PC-3 (cell line): Measurements from ENCODE around the gene PITX3. TPM values are rescaled to one million over a fixed set of nuclear protein-coding genes. Genes with fewer than 3 reads are reported as not detected.

Experiments
- ATAC-seq: fragments of 200-7000 bp; cut with Tn5 transposase; 2 replicates; pipeline ENCODE4 v1.9.1; 2020; ENCODE audit warnings: mild to moderate bottlenecking, moderate library complexity
- BruUV-seq: library from RNA; stranded (reverse); fragments of 400-500 nt; replicated peaks from 2 replicates; lab custom pipeline; 2021; lab: Mats Ljungman, UMichigan
- CTCF ChIA-PET: fragments of 300-600 bp; sonication (Branson Sonifier 250); formaldehyde crosslinking; loops from one replicate; lab custom pipeline; 2022; ENCODE audit warnings: antibody characterized with exemption; lab: Charles Lee
- POLR2A ChIA-PET: fragments of 300-600 bp; sonication (Branson Sonifier 250); formaldehyde crosslinking; loops from one replicate; lab custom pipeline; 2022; ENCODE audit warnings: antibody characterized with exemption; ENCODE audit not compliant: unreplicated experiment; lab: Charles Lee
- DNase-seq: peaks from one replicate; pipeline ENCODE4 v3.0.0-alpha.2; 2015
- H2AFZ ChIP-seq: fragments of 300-600 bp; sonication (generic); 2 replicates; pipeline ENCODE4 v1.6.0; 2016; ENCODE audit warnings: antibody characterized with exemption, low read length
- H3F3A ChIP-seq: fragments of 300-600 bp; sonication (generic); one replicate; pipeline ENCODE4 v1.6.0; 2017; ENCODE audit warnings: antibody characterized with exemption, low read length, control low read depth, mild to moderate bottlenecking; ENCODE audit not compliant: unreplicated experiment
- H3K27ac ChIP-seq: fragments of 300-600 bp; sonication (generic); 2 replicates; pipeline ENCODE4 v1.5.1; 2016; ENCODE audit warnings: mild to moderate bottlenecking, low read length
- H3K27me3 ChIP-seq: fragments of 300-600 bp; sonication (generic); 2 replicates; pipeline ENCODE4 v1.6.1; 2016; ENCODE audit warnings: low read length, mixed read lengths
- H3K36me3 ChIP-seq: fragments of 300-600 bp; sonication (generic); 2 replicates; pipeline ENCODE4 v1.6.1; 2016; ENCODE audit warnings: low read depth, mixed run types, low read length, mixed read lengths
- H3K4me1 ChIP-seq: fragments of 300-600 bp; sonication (generic); 2 replicates; pipeline ENCODE4 v1.5.1; 2016; ENCODE audit warnings: low read length; ENCODE audit not compliant: insufficient read depth
- H3K4me2 ChIP-seq: fragments of 300-600 bp; sonication (generic); 2 replicates; pipeline ENCODE4 v1.6.0; 2016; ENCODE audit warnings: low read length
- H3K4me3 ChIP-seq: fragments of 300-600 bp; sonication (generic); 2 replicates; pipeline ENCODE4 v1.5.1; 2016; ENCODE audit warnings: mild to moderate bottlenecking, low read length, mixed read lengths
- H3K79me2 ChIP-seq: fragments of 300-600 bp; sonication (generic); 2 replicates; pipeline ENCODE4 v1.6.1; 2017; ENCODE audit warnings: low read length, mixed read lengths
- H3K9ac ChIP-seq: fragments of 300-600 bp; sonication (generic); 2 replicates; pipeline ENCODE4 v1.6.0; 2016; ENCODE audit warnings: mild to moderate bottlenecking, low read length
- H3K9me2 ChIP-seq: fragments of 300-600 bp; sonication (generic); replicated peaks from 2 replicates; pipeline ENCODE4 v1.6.1; 2016; ENCODE audit warnings: mixed run types, low read length, mixed read lengths
- H3K9me3 ChIP-seq: fragments of 300-600 bp; sonication (generic); 2 replicates; pipeline ENCODE4 v1.6.1; 2016; ENCODE audit warnings: low read length, mixed read lengths
- H4K20me1 ChIP-seq: fragments of 300-600 bp; sonication (generic); 2 replicates; pipeline ENCODE4 v1.6.1; 2016; ENCODE audit warnings: low read length, mixed read lengths
- EZH2 ChIP-seq: fragments of 300-600 bp; sonication (generic); IDR thresholded peaks from one replicate; pipeline ENCODE4 v1.6.1; 2017; ENCODE audit warnings: antibody characterized with exemption, mild to moderate bottlenecking, low read length; ENCODE audit not compliant: unreplicated experiment
- EZH2phosphoT487 ChIP-seq: fragments of 300-600 bp; sonication (generic); IDR thresholded peaks from 2 replicates; pipeline ENCODE4 v1.6.1; 2018; ENCODE audit warnings: mild to moderate bottlenecking, antibody characterized with exemption, low read length, borderline replicate concordance
- intact Hi-C: fragments of 100-400 bp; cut with micrococcal nuclease; formaldehyde crosslinking; loops from 2 replicates; pipeline ENCODE4 v1.9.0; 2023
- total RNA-seq: library from RNA; depleted of rRNA; stranded (reverse); fragments of >200 nt; gene quantifications from 2 replicates; pipeline ENCODE4 v1.2.3, GENCODE V29; 2014
- TF ChIP-seq, protein P1 (sequence below): fragments of 300-600 bp; sonication (generic); conservative IDR thresholded peaks from 2 replicates; pipeline ENCODE4 v1.5.1; 2017; ENCODE audit warnings: antibody characterized with exemption, low read depth, mild to moderate bottlenecking, low read length

The PITX3 gene
- total RNA-seq, 1 experiment from 2014 or later = not detected

DNA sequence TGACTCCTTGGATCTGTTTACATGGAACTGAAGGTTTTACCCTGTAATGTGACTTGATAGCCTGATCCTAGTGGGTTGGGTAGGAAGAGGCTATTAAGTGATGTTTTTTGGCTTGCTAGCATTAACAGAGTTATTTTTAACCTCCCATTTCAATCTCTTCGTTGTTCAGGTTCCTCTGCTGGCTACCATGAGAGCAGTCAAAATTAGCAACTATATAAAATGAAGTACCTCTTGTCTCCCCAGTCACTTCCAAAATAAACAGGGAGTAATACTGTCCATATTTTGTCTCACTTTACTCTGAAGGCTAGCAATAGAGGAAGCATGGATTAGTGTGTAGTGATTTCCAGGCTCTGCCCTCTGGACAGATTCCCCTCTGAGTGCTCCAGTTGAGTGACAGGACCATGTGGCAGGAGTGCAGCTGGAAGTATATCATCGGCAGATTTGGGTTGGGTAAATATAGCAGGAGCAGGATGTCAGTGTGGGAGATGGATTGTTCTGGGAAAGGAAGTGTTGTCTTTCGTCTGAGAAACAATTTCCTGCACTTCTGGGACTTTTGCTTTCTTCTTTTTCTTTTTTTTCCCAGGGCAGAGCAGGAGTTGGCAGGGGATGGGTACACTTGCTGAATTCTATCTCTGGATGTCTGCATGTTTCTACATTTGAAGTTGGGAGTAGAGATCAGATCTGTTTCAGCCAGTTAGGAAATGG lies 39.2 kb upstream of the PITX3 start:
- Histone ChIP-seq H3K9ac (no peak overlapping the region), H4K20me1 (no peaks in the 10 kb centered on the region), H3F3A (no peaks in the 10 kb centered on the region), H3K9me3 (no peaks in the 10 kb centered on the region), H3K36me3 (no peaks in the 10 kb centered on the region; the same call in 1 of the 2 replicates), H3K4me2 (no peak overlapping the region), H3K4me3 (no peak overlapping the region), H3K9me2 (no peaks in the 10 kb centered on the region), H3K4me1 (no peaks in the 10 kb centered on the region), H3K27ac (no peak overlapping the region), H3K79me2 (peaks cover 23% of the 10 kb centered on the region; the same call in 1 of the 2 replicates), H2AFZ (no peak overlapping the region), H3K27me3 (no peaks in the 10 kb centered on the region)
- ATAC-seq (no peak), DNase-seq (no peak)
- CTCF ChIA-PET = no interaction called here
- intact Hi-C loops = no loop called here
- TF ChIP-seq EZH2phosphoT487 = no peak
- TF ChIP-seq, protein P1, sequence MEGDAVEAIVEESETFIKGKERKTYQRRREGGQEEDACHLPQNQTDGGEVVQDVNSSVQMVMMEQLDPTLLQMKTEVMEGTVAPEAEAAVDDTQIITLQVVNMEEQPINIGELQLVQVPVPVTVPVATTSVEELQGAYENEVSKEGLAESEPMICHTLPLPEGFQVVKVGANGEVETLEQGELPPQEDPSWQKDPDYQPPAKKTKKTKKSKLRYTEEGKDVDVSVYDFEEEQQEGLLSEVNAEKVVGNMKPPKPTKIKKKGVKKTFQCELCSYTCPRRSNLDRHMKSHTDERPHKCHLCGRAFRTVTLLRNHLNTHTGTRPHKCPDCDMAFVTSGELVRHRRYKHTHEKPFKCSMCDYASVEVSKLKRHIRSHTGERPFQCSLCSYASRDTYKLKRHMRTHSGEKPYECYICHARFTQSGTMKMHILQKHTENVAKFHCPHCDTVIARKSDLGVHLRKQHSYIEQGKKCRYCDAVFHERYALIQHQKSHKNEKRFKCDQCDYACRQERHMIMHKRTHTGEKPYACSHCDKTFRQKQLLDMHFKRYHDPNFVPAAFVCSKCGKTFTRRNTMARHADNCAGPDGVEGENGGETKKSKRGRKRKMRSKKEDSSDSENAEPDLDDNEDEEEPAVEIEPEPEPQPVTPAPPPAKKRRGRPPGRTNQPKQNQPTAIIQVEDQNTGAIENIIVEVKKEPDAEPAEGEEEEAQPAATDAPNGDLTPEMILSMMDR = no peak
- no peak for TF ChIP-seq EZH2
- POLR2A ChIA-PET = no interaction called here
- no TSS peak for BruUV-seq

DNA sequence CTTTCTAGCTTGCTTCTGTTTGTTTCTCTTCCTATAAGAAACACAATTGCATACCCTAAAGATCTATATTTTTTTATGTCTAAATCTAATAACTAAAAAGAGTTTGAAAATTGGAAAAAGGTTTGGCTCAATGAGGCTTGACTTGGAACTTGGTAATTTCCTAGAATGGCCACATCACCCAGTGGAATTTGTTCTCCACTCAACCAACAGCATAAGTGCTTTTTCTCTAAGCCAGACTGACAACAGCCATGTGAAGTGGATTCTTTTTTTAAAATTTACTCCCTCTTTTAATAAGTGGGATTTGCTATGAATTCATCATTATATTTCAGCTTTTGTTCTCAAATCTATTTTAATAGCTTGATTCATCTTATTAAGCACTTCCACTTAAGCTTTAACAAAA lies 37.8 kb upstream of the PITX3 start:
- H3F3A ChIP-seq = no peaks in the 10 kb centered on the region
- no peak for DNase-seq
- H3K4me1 ChIP-seq = no peaks in the 10 kb centered on the region
- no TSS peak for BruUV-seq
- ChIA-PET CTCF (no interaction called here), POLR2A (no interaction called here)
- H3K9me2 ChIP-seq = no peaks in the 10 kb centered on the region
- TF ChIP-seq, protein P1 = no peak
- TF ChIP-seq EZH2 = no peak
- TF ChIP-seq EZH2phosphoT487 = no peak
- H3K27ac ChIP-seq = no peak overlapping the region
- no peaks in the 10 kb centered on the region for H3K9me3 ChIP-seq
- intact Hi-C loops = no loop called here
- H3K4me3 ChIP-seq = no peak overlapping the region
- no peaks in the 10 kb centered on the region for H3K27me3 ChIP-seq
- H3K79me2 ChIP-seq = peaks cover 24% of the 10 kb centered on the region
- H4K20me1 ChIP-seq = no peaks in the 10 kb centered on the region
- no peak overlapping the region for H2AFZ ChIP-seq
- ATAC-seq = no peak
- H3K4me2 ChIP-seq = no peak overlapping the region
- H3K9ac ChIP-seq = no peak overlapping the region
- no peaks in the 10 kb centered on the region; the same call in 1 of the 2 replicates for H3K36me3 ChIP-seq

DNA sequence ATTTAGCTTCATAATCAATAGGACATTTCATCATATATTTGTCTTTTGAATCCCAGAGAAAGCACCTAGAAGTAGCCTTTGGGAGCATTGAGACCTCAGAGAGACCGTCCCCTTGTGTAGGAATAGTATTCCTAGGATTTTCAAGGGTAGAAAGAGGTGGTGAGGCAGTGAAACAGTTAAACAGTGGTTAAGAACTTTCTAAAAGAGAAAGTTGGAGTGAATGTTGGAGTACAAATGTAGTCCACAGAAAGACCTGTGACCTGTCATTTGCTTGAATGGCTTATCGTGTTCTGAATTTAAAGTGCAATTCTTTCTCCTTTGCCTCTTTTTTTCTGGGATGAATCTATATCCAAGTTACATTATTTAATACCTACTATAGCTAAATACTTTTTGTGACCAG lies 34.0 kb upstream of the PITX3 start:
- no peaks in the 10 kb centered on the region for H3K4me1 ChIP-seq
- intact Hi-C loops = no loop called here
- ChIA-PET POLR2A (no interaction called here), CTCF (no interaction called here)
- no peak overlapping the region for H3K4me3 ChIP-seq
- no peak overlapping the region for H3K9ac ChIP-seq
- no peaks in the 10 kb centered on the region for H3K9me3 ChIP-seq
- no TSS peak for BruUV-seq
- DNase-seq (no peak), ATAC-seq (no peak)
- peaks cover 49% of the 10 kb centered on the region for H3K79me2 ChIP-seq
- H3K9me2 ChIP-seq = no peaks in the 10 kb centered on the region
- no peak overlapping the region for H2AFZ ChIP-seq
- no peak overlapping the region for H3K4me2 ChIP-seq
- TF ChIP-seq, protein P1 = no peak
- no peak for TF ChIP-seq EZH2phosphoT487
- no peak for TF ChIP-seq EZH2
- H3F3A ChIP-seq = no peaks in the 10 kb centered on the region
- no peaks in the 10 kb centered on the region for H3K27me3 ChIP-seq
- no peaks in the 10 kb centered on the region for H4K20me1 ChIP-seq
- H3K27ac ChIP-seq = no peak overlapping the region
- H3K36me3 ChIP-seq = no peaks in the 10 kb centered on the region
